ENCODE measurements around the gene CLN6.

The CLN6 gene

GRCh38 chr15:68192804-68193486, 36.6 kb downstream of the CLN6 start:
- TF ChIP-seq CTCF (IDR thresholded peaks at IDR 0.05): no peak
- TF ChIP-seq ZFX (IDR thresholded peaks at IDR 0.05; ENCODE audit: borderline replicate concordance): no peak
- no peak overlapping the region for H3K27ac ChIP-seq

- no peak for TF ChIP-seq ZFX (IDR thresholded peaks at IDR 0.05; ENCODE audit: borderline replicate concordance)
- no peak for TF ChIP-seq CTCF (IDR thresholded peaks at IDR 0.05)
- H3K27ac ChIP-seq: no peak overlapping the region; the same call in 1 of the 2 replicates
Observed at GRCh38 chr15:68192117-68192516, 37.4 kb downstream of the CLN6 start.

GRCh38 chr15:68191555-68191954, 38.0 kb downstream of the CLN6 start:
- TF ChIP-seq ZFX (IDR thresholded peaks at IDR 0.05; ENCODE audit: borderline replicate concordance) (no peak), CTCF (IDR thresholded peaks at IDR 0.05) (no peak)
- no peak overlapping the region; the same call in 1 of the 2 replicates for H3K27ac ChIP-seq

- H3K27ac ChIP-seq: no peak overlapping the region
- TF ChIP-seq CTCF (IDR thresholded peaks at IDR 0.05) (no peak), ZFX (IDR thresholded peaks at IDR 0.05; ENCODE audit: borderline replicate concordance) (no peak)
Observed at GRCh38 chr15:68190048-68190447, 39.5 kb downstream of the CLN6 start.

- no peak for TF ChIP-seq ZFX (IDR thresholded peaks at IDR 0.05; ENCODE audit: borderline replicate concordance)
- TF ChIP-seq CTCF (IDR thresholded peaks at IDR 0.05): no peak
Observed at GRCh38 chr15:68188647-68189046, 40.9 kb downstream of the CLN6 start.

GRCh38 chr15:68187559-68187958, 42.0 kb downstream of the CLN6 start:
- no peak for TF ChIP-seq CTCF (IDR thresholded peaks at IDR 0.05)
- no peak for TF ChIP-seq ZFX (IDR thresholded peaks at IDR 0.05; ENCODE audit: borderline replicate concordance)

More at GRCh38 chr15:68188647-68189046, 40.9 kb downstream of the CLN6 start:
- no peak overlapping the region for H3K27ac ChIP-seq

GRCh38 chr15:68186671-68187397, 42.7 kb downstream of the CLN6 start:
- peak overlapping the region; percentile 36 for H3K27ac ChIP-seq
- TF ChIP-seq CTCF (IDR thresholded peaks at IDR 0.05) (no peak), ZFX (IDR thresholded peaks at IDR 0.05; ENCODE audit: borderline replicate concordance) (no peak)

More at GRCh38 chr15:68187559-68187958, 42.0 kb downstream of the CLN6 start:
- H3K27ac ChIP-seq: peak overlapping the region; percentile 36
